ENCODE measurements around the gene SHISA5. TPM values are rescaled to one million over a fixed set of nuclear protein-coding genes. Genes with fewer than 3 reads are reported as not detected.

The SHISA5 gene
- total RNA-seq, 1 experiment from 2014 or later = 174 TPM

DNA sequence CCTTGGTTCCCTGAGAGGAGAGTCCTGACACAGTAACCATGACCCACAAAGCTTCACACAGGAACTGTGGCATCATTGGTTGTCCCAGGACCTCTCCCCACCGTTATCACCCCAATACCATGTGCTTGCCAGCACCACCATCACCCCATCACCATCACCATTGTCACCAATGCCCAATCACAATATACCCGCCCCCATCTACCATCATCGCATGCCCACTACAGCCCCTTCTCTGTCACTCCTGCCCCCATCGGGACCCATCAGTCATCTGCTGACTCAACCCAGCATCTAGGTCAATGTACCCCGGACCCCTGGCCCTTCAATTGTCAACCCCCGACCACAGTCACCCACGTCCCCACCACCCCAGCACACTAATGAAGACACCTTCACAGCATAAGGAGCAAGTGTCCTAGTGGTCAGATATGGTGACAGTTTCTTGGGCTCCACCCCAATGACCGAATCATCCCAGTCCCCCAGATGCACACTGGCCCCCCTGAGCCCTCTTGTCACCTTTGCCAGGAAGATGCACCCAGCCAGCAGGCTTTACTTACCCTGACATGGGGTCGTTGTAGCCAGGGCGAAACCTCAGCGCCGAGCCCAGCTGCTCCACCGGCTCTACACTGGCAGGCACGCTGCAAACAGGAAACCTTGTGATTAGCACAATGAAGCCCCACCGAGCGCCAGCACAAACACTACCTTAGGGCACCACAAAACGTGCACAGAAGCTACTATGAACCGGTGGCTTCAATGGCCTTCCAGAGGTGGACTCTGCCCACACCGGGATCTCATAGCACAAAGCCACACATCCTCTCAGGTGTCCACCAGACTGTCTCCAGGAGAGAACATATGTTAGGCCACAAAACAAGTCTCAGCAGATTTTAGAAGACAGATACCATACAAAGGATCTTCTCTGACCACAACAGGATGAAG is 25.1 kb downstream of the SHISA5 start:
- H3K27me3 ChIP-seq (ENCODE audit: insufficient read depth, low read length) = no peaks in the 10 kb centered on the region
- no CpG with 5 or more reads among the region's 19 CpGs for WGBS (ENCODE audit: extremely low coverage, insufficient read length, low lambda C conversion rate)

More for the DNA sequence above, 25.1 kb downstream of the SHISA5 start:
- Histone ChIP-seq H3K23ac (ENCODE audit: insufficient read length, low read depth, low read length) (no peak overlapping the region), H3K9me3 (ENCODE audit: control insufficient read depth, low read depth, low read length) (no peaks in the 10 kb centered on the region), H3K9ac (ENCODE audit: extremely low read depth, insufficient read length, low read length) (no peak overlapping the region), H4K8ac (replicated peaks; ENCODE audit: insufficient read length, low read depth, low read length) (no peak overlapping the region), H3K18ac (ENCODE audit: insufficient read length, low read depth, low read length) (no peak overlapping the region), H2BK15ac (ENCODE audit: low read depth, low read length) (no peak overlapping the region), H3K56ac (ENCODE audit: insufficient read length, low read depth, low read length) (no peak overlapping the region), H4K91ac (ENCODE audit: insufficient read length, low read depth, low read length) (no peak overlapping the region), H3K79me1 (ENCODE audit: insufficient read depth, low read depth, low read length, poor library complexity, severe bottlenecking) (no peaks in the 10 kb centered on the region), H3K4me2 (ENCODE audit: insufficient read depth, insufficient read length, low read length) (no peak overlapping the region), H2BK20ac (ENCODE audit: low read depth, low read length, poor library complexity, severe bottlenecking) (no peak overlapping the region), H2AK5ac (ENCODE audit: insufficient read length, low read length) (no peak overlapping the region), H2BK120ac (ENCODE audit: low read depth, low read length, poor library complexity, severe bottlenecking) (no peak overlapping the region), H2AFZ (ENCODE audit: low read length) (no peak overlapping the region), H3K4me1 (ENCODE audit: insufficient read depth, low read length) (peaks cover 3% of the 10 kb centered on the region; the same call in 1 of the 2 replicates), H3K23me2 (ENCODE audit: insufficient read length, low read depth, low read length, poor library complexity, severe bottlenecking) (no peaks in the 10 kb centered on the region), H4K20me1 (ENCODE audit: control insufficient read depth, insufficient read depth, insufficient read length) (no peaks in the 10 kb centered on the region), H3K79me2 (ENCODE audit: insufficient read depth, low read length) (no peaks in the 10 kb centered on the region), H3T11ph (ENCODE audit: low read length) (no peak overlapping the region), H2BK5ac (ENCODE audit: insufficient read length, low read length) (no peak overlapping the region), H3K4ac (ENCODE audit: low read depth, low read length) (no peak overlapping the region), H2BK12ac (ENCODE audit: insufficient read length, low read depth, low read length) (no peak overlapping the region), H3K14ac (ENCODE audit: insufficient read depth, low read length) (no peak overlapping the region), H3K27ac (ENCODE audit: insufficient read length, low read depth, low read length) (no peak overlapping the region), H4K5ac (ENCODE audit: insufficient read length, low read depth, low read length) (no peak overlapping the region)
- Mint-ChIP-seq H3K9me3 (no peaks in the 10 kb centered on the region), H3K27ac (peak overlapping the region; percentile 78 to 84 (median 81); a peak in 6 of 7 replicates), H3K27me3 (ENCODE audit: low read depth) (no peaks in the 10 kb centered on the region), H3K4me1 (peaks cover 34 to 35% of the 10 kb centered on the region in 2 experiments), H3K36me3 (ENCODE audit: insufficient read depth in 1 of 3, low read depth in 3 of 3) (peaks cover 3 to 6% (median 5%) of the 10 kb centered on the region in 3 experiments; a peak in 6 of 7 replicates), H3K4me3 (no peak overlapping the region)
- DNase-seq = no peak
- TF ChIP-seq CTCF (conservative IDR thresholded peaks at IDR 0.05) = no peak

Measured in H9 (cell line).